MM.1S (cell line): ENCODE results near the gene CDH12.

Experiments used
- EZH2 ChIP-seq: fragments of 300-600 bp; sonication (generic); optimal IDR thresholded peaks from 2 replicates; pipeline ENCODE3; 2017; ENCODE audit warnings: low read depth, mild to moderate bottlenecking, antibody characterized with exemption, low read length, mixed read lengths
- TF ChIP-seq, protein P1 (sequence below): fragments of 300-600 bp; sonication (generic); IDR thresholded peaks from 2 replicates; pipeline ENCODE4 v1.5.1; 2016; ENCODE audit warnings: antibody characterized with exemption, low read length, mixed read lengths

DNA sequence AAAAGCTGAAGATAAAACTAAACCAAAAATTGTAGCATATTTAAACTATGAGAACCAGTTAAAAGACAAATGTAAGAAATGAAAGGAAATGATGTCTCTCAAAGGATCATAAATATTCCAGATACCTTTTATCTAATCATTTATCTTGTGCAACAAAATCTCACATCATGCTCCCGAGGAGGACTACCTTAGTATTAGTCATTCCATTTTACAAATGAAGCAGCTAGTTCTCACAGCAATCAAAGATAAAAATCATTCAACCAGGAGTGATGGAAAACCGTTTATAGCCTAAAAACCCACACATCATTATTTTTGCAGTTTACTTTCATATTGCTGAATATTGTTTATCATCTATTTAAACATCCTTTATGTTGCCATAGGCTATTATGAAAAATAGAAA, 190.0 kb downstream of the CDH12 start:
- TF ChIP-seq, protein P1, sequence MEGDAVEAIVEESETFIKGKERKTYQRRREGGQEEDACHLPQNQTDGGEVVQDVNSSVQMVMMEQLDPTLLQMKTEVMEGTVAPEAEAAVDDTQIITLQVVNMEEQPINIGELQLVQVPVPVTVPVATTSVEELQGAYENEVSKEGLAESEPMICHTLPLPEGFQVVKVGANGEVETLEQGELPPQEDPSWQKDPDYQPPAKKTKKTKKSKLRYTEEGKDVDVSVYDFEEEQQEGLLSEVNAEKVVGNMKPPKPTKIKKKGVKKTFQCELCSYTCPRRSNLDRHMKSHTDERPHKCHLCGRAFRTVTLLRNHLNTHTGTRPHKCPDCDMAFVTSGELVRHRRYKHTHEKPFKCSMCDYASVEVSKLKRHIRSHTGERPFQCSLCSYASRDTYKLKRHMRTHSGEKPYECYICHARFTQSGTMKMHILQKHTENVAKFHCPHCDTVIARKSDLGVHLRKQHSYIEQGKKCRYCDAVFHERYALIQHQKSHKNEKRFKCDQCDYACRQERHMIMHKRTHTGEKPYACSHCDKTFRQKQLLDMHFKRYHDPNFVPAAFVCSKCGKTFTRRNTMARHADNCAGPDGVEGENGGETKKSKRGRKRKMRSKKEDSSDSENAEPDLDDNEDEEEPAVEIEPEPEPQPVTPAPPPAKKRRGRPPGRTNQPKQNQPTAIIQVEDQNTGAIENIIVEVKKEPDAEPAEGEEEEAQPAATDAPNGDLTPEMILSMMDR: no peak
- no peak for TF ChIP-seq EZH2
